Measurements from ENCODE around the gene CMTM7.

CMTM7 gene

GRCh38 chr3:32500880-32501782 lies 109.5 kb downstream of the CMTM7 start:
- Histone ChIP-seq H3K4me3 (ENCODE audit: low read depth in 1 of 2, low read length in 2 of 2) (peak overlapping the region; percentile 77 to 92), H3K36me3 (ENCODE audit: insufficient read depth, low read length) (no peaks in the 10 kb centered on the region), H3K4me1 (ENCODE audit: insufficient read depth, low read length) (peaks cover 16% of the 10 kb centered on the region), H3K9me3 (ENCODE audit: low read length) (no peaks in the 10 kb centered on the region), H3K9ac (ENCODE audit: low read length) (peak overlapping the region; percentile 70), H3K27ac (ENCODE audit: low read depth, low read length) (peak overlapping the region; percentile 98), H3K27me3 (ENCODE audit: control insufficient read depth in 1 of 2, insufficient read depth in 2 of 2, low read length in 2 of 2) (no peaks in the 10 kb centered on the region)

GRCh38 chr3:32501783-32502117 lies 110.1 kb downstream of the CMTM7 start:
- H3K27me3 ChIP-seq (ENCODE audit: control insufficient read depth in 1 of 2, insufficient read depth in 2 of 2, low read length in 2 of 2) = no peaks in the 10 kb centered on the region
- peak overlapping the region; percentile 77 to 92 for H3K4me3 ChIP-seq (ENCODE audit: low read depth in 1 of 2, low read length in 2 of 2)
- H3K9me3 ChIP-seq (ENCODE audit: low read length) = no peaks in the 10 kb centered on the region
- H3K9ac ChIP-seq (ENCODE audit: low read length) = peak overlapping the region; percentile 70
- H3K27ac ChIP-seq (ENCODE audit: low read depth, low read length) = peak overlapping the region; percentile 98
- H3K4me1 ChIP-seq (ENCODE audit: insufficient read depth, low read length) = peaks cover 16% of the 10 kb centered on the region
- H3K36me3 ChIP-seq (ENCODE audit: insufficient read depth, low read length) = no peaks in the 10 kb centered on the region

- peak within 1 kb of the TSS; percentile 98 for H3K27ac ChIP-seq (ENCODE audit: low read depth, low read length)
- no peaks in the 10 kb centered on the region for H3K36me3 ChIP-seq (ENCODE audit: insufficient read depth, low read length)
- H3K27me3 ChIP-seq (ENCODE audit: control insufficient read depth in 1 of 2, insufficient read depth in 2 of 2, low read length in 2 of 2) = no peaks in the 10 kb centered on the region
- H3K4me3 ChIP-seq (ENCODE audit: low read depth in 1 of 2, low read length in 2 of 2) = peak within 1 kb of the TSS; percentile 77 to 92
- H3K9me3 ChIP-seq (ENCODE audit: low read length) = no peaks in the 10 kb centered on the region
- H3K9ac ChIP-seq (ENCODE audit: low read length) = peak within 1 kb of the TSS; percentile 70
- H3K4me1 ChIP-seq (ENCODE audit: insufficient read depth, low read length) = peaks cover 16% of the 10 kb centered on the region
Measured at GRCh38 chr3:32502118-32502945, 110.7 kb downstream of the CMTM7 start, which contains the start of gene CMTM6. Gene CMTM6, minus strand, starts transcription at chr3:32502852. Its CDS starts 107 bp downstream, at chr3:32502745.

GRCh38 chr3:32502946-32503286 lies 111.3 kb downstream of the CMTM7 start:
- Histone ChIP-seq H3K4me3 (ENCODE audit: low read depth in 1 of 2, low read length in 2 of 2) (peak overlapping the region; percentile 77 to 92), H3K4me1 (ENCODE audit: insufficient read depth, low read length) (peaks cover 16% of the 10 kb centered on the region), H3K27ac (ENCODE audit: low read depth, low read length) (peak overlapping the region; percentile 91), H3K9me3 (ENCODE audit: low read length) (no peaks in the 10 kb centered on the region), H3K9ac (ENCODE audit: low read length) (no peak overlapping the region), H3K27me3 (ENCODE audit: control insufficient read depth in 1 of 2, insufficient read depth in 2 of 2, low read length in 2 of 2) (no peaks in the 10 kb centered on the region), H3K36me3 (ENCODE audit: insufficient read depth, low read length) (no peaks in the 10 kb centered on the region)

Measured in muscle layer of colon (tissue), 2 donors.